NB4 (cell line): ENCODE measurements around the gene MSGN1.

Experiments used
- CTCF ChIP-seq: IDR thresholded peaks from one replicate; pipeline ENCODE4 v1.5.1; 2012; ENCODE audit warnings: low read depth, low read length
- POLR2A ChIP-seq: IDR thresholded peaks from 2 replicates; pipeline ENCODE4 v1.6.1; 2011; ENCODE audit warnings: mild to moderate bottlenecking; ENCODE audit not compliant: insufficient read length; ENCODE audit errors: extremely low read depth

- TF ChIP-seq CTCF: no peak
- no peak for TF ChIP-seq POLR2A
Observed at GRCh38 chr2:17791817-17792130, 24.5 kb upstream of the MSGN1 start.
